ENCODE data around the gene LRRC4.

The LRRC4 gene

GRCh38 chr7:128056901-128057300 is 25.7 kb upstream of the LRRC4 start:
- DNase-seq: no peak

GRCh38 chr7:128055637-128056036 is 24.4 kb upstream of the LRRC4 start:
- no peak for DNase-seq

GRCh38 chr7:128054511-128054910 is 23.3 kb upstream of the LRRC4 start:
- DNase-seq: no peak

GRCh38 chr7:128053991-128054390 is 22.8 kb upstream of the LRRC4 start:
- DNase-seq: no peak

- DNase-seq: peak; percentile 95
Observed at GRCh38 chr7:128053023-128053422, 21.8 kb upstream of the LRRC4 start.

- no peak for DNase-seq
Observed at GRCh38 chr7:128052404-128052803, 21.2 kb upstream of the LRRC4 start.

GRCh38 chr7:128045766-128046165 is 14.5 kb upstream of the LRRC4 start:
- no peak for DNase-seq

- no peak for DNase-seq
Observed at GRCh38 chr7:128045158-128045557, 13.9 kb upstream of the LRRC4 start.

- peak; percentile 64 for DNase-seq
Observed at GRCh38 chr7:128044064-128044463, 12.8 kb upstream of the LRRC4 start.

GRCh38 chr7:128042012-128042411 is 10.8 kb upstream of the LRRC4 start:
- DNase-seq: no peak

- DNase-seq: peak; percentile 83
Observed at GRCh38 chr7:128041203-128041602, 10.0 kb upstream of the LRRC4 start.

GRCh38 chr7:128040205-128040604 is 9.0 kb upstream of the LRRC4 start:
- DNase-seq: no peak

- DNase-seq: no peak
Observed at GRCh38 chr7:128039544-128039953, 8.3 kb upstream of the LRRC4 start.

- DNase-seq: no peak
Observed at GRCh38 chr7:128037880-128038619, 6.8 kb upstream of the LRRC4 start.

- no peak for DNase-seq
Observed at GRCh38 chr7:128037081-128037480, 5.8 kb upstream of the LRRC4 start.

- peak; percentile 43 for DNase-seq
Observed at GRCh38 chr7:128036226-128036940, 5.1 kb upstream of the LRRC4 start.

GRCh38 chr7:128035712-128036111 is 4.5 kb upstream of the LRRC4 start:
- peak; percentile 56 for DNase-seq

- peak; percentile 30 for DNase-seq
Observed at GRCh38 chr7:128034825-128035224, 3.6 kb upstream of the LRRC4 start.

- peak; percentile 37 for DNase-seq
Observed at GRCh38 chr7:128033246-128033645, 2.0 kb upstream of the LRRC4 start.

- no peak for DNase-seq
Observed at GRCh38 chr7:128032605-128033235, 1.5 kb upstream of the LRRC4 start.

GRCh38 chr7:128031901-128032604 is 816 bp upstream of the LRRC4 start:
- peak; percentile 63 for DNase-seq

GRCh38 chr7:128030263-128030653 is 979 bp downstream of the LRRC4 start:
- no peak for DNase-seq

- DNase-seq: no peak
Observed at GRCh38 chr7:128029405-128029995, 1.7 kb downstream of the LRRC4 start.
